Measurements from ENCODE around the gene FIP1L1. TPM values are rescaled to one million over a fixed set of nuclear protein-coding genes. Genes with fewer than 3 reads are reported as not detected.

Gene FIP1L1
- total and polyA plus RNA-seq, 2 donors (not counting 3 experiments of a cell fraction or from before 2014, with no cell fraction given) = 18.9 to 51.9 TPM

DNA sequence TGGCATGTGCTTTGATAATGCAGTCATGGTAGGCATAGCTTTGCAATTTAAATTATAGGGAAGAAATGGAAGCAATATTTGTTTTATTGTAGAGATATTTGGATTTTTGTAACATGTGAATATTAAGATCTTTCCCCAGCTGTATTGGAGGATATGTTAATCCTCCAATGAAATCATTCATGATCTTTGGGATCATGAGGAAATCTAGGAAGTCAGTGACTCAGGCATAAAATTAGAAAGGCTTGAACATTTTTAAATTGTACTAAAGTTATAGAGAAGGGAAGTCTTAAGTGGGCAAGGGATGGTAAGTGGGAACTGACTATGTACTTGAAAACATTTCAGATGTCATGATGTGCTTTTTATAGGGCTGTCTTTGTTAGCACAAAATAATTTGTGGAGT, 46.8 kb downstream of the FIP1L1 start:
- Histone ChIP-seq H3K4me1 (ENCODE audit: control insufficient read depth, extremely low read depth, insufficient read depth, low read length) (no peaks in the 10 kb centered on the region), H3K36me3 (ENCODE audit: control insufficient read depth in 2 of 2, extremely low read depth in 1 of 2, insufficient read depth in 2 of 2, low read length in 2 of 2) (peaks cover 0 to 10% of the 10 kb centered on the region in 2 experiments), H4K20me1 (replicated peaks; ENCODE audit: control insufficient read depth, extremely low read depth, insufficient read depth, low read length) (no peaks in the 10 kb centered on the region), H3K27me3 (ENCODE audit: control insufficient read depth in 2 of 2, insufficient read depth in 2 of 2, low read length in 2 of 2) (no peaks in the 10 kb centered on the region), H3K9me1 (replicated peaks; ENCODE audit: control insufficient read depth, extremely low read depth, insufficient read depth, low read length) (no peaks in the 10 kb centered on the region), H3K79me2 (ENCODE audit: control insufficient read depth, insufficient read depth, low read length) (no peaks in the 10 kb centered on the region), H3K9me3 (replicated peaks; ENCODE audit: control insufficient read depth, insufficient read depth, low read length) (no peaks in the 10 kb centered on the region), H3K4me3 (replicated peaks in 1 of 3; ENCODE audit: insufficient read depth in 1 of 3, low read depth in 1 of 3, low read length in 3 of 3) (no peak overlapping the region), H2AFZ (ENCODE audit: low read depth, low read length) (no peak overlapping the region), H3K9ac (replicated peaks; ENCODE audit: extremely low read depth, insufficient read depth, low read length) (no peak overlapping the region), H3K27ac (ENCODE audit: insufficient read depth, low read depth, low read length) (no peak overlapping the region), H3K4me2 (ENCODE audit: insufficient read depth, low read length) (no peak overlapping the region)
- TF ChIP-seq EZH2 (IDR thresholded peaks at IDR 0.05; ENCODE audit: borderline replicate concordance, low read depth, low read length, severe bottlenecking) = no peak
- TF ChIP-seq JUN (IDR thresholded peaks at IDR 0.05; ENCODE audit: borderline replicate concordance, insufficient read depth, insufficient read length, low read depth) = no peak
- TF ChIP-seq, protein P1, sequence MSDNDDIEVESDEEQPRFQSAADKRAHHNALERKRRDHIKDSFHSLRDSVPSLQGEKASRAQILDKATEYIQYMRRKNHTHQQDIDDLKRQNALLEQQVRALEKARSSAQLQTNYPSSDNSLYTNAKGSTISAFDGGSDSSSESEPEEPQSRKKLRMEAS (IDR thresholded peaks at IDR 0.05; ENCODE audit: insufficient read depth, insufficient read length) = no peak
- TF ChIP-seq FOS (IDR thresholded peaks at IDR 0.05; ENCODE audit: borderline replicate concordance, insufficient read depth, low read length) = no peak
- TF ChIP-seq MYC (IDR thresholded peaks at IDR 0.05; ENCODE audit: low read depth, low read length) = no peak
- TF ChIP-seq POLR2A (IDR thresholded peaks at IDR 0.05; ENCODE audit: low read depth, low read length) = no peak
- TF ChIP-seq, protein P2, sequence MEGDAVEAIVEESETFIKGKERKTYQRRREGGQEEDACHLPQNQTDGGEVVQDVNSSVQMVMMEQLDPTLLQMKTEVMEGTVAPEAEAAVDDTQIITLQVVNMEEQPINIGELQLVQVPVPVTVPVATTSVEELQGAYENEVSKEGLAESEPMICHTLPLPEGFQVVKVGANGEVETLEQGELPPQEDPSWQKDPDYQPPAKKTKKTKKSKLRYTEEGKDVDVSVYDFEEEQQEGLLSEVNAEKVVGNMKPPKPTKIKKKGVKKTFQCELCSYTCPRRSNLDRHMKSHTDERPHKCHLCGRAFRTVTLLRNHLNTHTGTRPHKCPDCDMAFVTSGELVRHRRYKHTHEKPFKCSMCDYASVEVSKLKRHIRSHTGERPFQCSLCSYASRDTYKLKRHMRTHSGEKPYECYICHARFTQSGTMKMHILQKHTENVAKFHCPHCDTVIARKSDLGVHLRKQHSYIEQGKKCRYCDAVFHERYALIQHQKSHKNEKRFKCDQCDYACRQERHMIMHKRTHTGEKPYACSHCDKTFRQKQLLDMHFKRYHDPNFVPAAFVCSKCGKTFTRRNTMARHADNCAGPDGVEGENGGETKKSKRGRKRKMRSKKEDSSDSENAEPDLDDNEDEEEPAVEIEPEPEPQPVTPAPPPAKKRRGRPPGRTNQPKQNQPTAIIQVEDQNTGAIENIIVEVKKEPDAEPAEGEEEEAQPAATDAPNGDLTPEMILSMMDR (IDR thresholded peaks at IDR 0.05; ENCODE audit: extremely low read depth in 1 of 2, insufficient read depth in 1 of 2, low read depth in 1 of 2, low read length in 2 of 2) = no peak
- TF ChIP-seq GATA2 (IDR thresholded peaks at IDR 0.05; ENCODE audit: insufficient read depth, insufficient read length, low read depth, low read length) = no peak
- TF ChIP-seq POLR2AphosphoS5 (IDR thresholded peaks at IDR 0.05; ENCODE audit: insufficient read depth, low read depth, low read length) = no peak
- CTCF ChIA-PET = interaction anchor here (1.0 to 3.5 kb wide), 2 partner anchors 11 to 810 kb away, joined by 3 to 12 read pairs; no protein-coding TSS in a partner anchor
- FAIRE-seq = no peak
- peak; percentile 6 for DNase-seq (ENCODE audit: low read depth, low spot score)
- dilution Hi-C loops (cut with MboI; ENCODE audit: extremely low pct_ligation_motif_present, low sequenced_read_pairs) (no loop called here), intact Hi-C loops (cut with micrococcal nuclease) (no loop called here)
- POLR2A ChIA-PET = no interaction called here
- BruUV-seq (replicated peaks) = no TSS peak

All from endothelial cell of umbilical vein (primary cell).